ENCODE measurements around the gene CCDC43.

CCDC43 gene

GRCh38 chr17:44651228-44651627, 38.3 kb downstream of the CCDC43 start:
- H4K91ac ChIP-seq (ENCODE audit: low read depth, low read length) = no peak overlapping the region
- WGBS (ENCODE audit: extremely low coverage, insufficient coverage, insufficient read length) = no CpG with 5 or more reads among the region's 5 CpGs
- no peak for DNase-seq

GRCh38 chr17:44648963-44649362, 40.6 kb downstream of the CCDC43 start:
- Histone ChIP-seq H3K4me2 (ENCODE audit: low read length) (no peak overlapping the region), H3K18ac (ENCODE audit: low read length) (no peak overlapping the region), H3K4me3 (ENCODE audit: low read depth, low read length) (no peak overlapping the region), H3K9ac (ENCODE audit: low read length) (no peak overlapping the region), H4K8ac (ENCODE audit: low read depth, low read length) (no peak overlapping the region), H3K27me3 (ENCODE audit: insufficient read depth, low read length) (no peaks in the 10 kb centered on the region), H2AK5ac (ENCODE audit: low read length) (no peak overlapping the region), H2AFZ (ENCODE audit: insufficient read depth, low read length, poor library complexity) (no peak overlapping the region), H3K23ac (ENCODE audit: low read length) (no peak overlapping the region), H2BK5ac (ENCODE audit: low read depth, low read length, poor library complexity) (no peak overlapping the region), H3K4ac (ENCODE audit: low read depth, low read length) (no peak overlapping the region), H3K14ac (ENCODE audit: low read length) (no peak overlapping the region), H3K79me2 (ENCODE audit: control insufficient read depth, insufficient read depth, low read length, poor library complexity) (no peaks in the 10 kb centered on the region), H2BK120ac (ENCODE audit: insufficient read depth, low read length, poor library complexity) (no peak overlapping the region), H4K12ac (ENCODE audit: low read depth, low read length) (no peak overlapping the region), H2BK12ac (ENCODE audit: low read length) (no peak overlapping the region), H3K79me1 (ENCODE audit: low read length) (no peaks in the 10 kb centered on the region), H4K91ac (ENCODE audit: low read depth, low read length) (no peak overlapping the region), H3K9me3 (ENCODE audit: insufficient read depth, low read depth, low read length) (no peaks in the 10 kb centered on the region), H3K4me1 (ENCODE audit: control insufficient read depth in 1 of 2, insufficient read depth in 2 of 2, low read length in 2 of 2) (no peaks in the 10 kb centered on the region), H3K36me3 (ENCODE audit: control insufficient read depth in 1 of 2, insufficient read depth in 2 of 2, low read length in 2 of 2) (no peaks in the 10 kb centered on the region), H3K27ac (ENCODE audit: low read depth, low read length) (no peak overlapping the region)
- no peak for DNase-seq
- no CpG with 5 or more reads among the region's 2 CpGs for WGBS (ENCODE audit: extremely low coverage, insufficient coverage, insufficient read length)

More at GRCh38 chr17:44651228-44651627, 38.3 kb downstream of the CCDC43 start:
- Histone ChIP-seq H3K36me3 (ENCODE audit: control insufficient read depth in 1 of 2, insufficient read depth in 2 of 2, low read length in 2 of 2) (no peaks in the 10 kb centered on the region), H4K8ac (ENCODE audit: low read depth, low read length) (no peak overlapping the region), H3K79me2 (ENCODE audit: control insufficient read depth, insufficient read depth, low read length, poor library complexity) (no peaks in the 10 kb centered on the region), H3K9ac (ENCODE audit: low read length) (no peak overlapping the region), H3K18ac (ENCODE audit: low read length) (no peak overlapping the region), H3K79me1 (ENCODE audit: low read length) (no peaks in the 10 kb centered on the region), H3K9me3 (ENCODE audit: insufficient read depth, low read depth, low read length) (peaks cover 8% of the 10 kb centered on the region), H3K4ac (ENCODE audit: low read depth, low read length) (no peak overlapping the region), H3K4me2 (ENCODE audit: low read length) (no peak overlapping the region), H3K4me1 (ENCODE audit: control insufficient read depth in 1 of 2, insufficient read depth in 2 of 2, low read length in 2 of 2) (peaks cover under 1 to 3% of the 10 kb centered on the region in 2 experiments), H2AK5ac (ENCODE audit: low read length) (no peak overlapping the region), H4K12ac (ENCODE audit: low read depth, low read length) (no peak overlapping the region), H2BK5ac (ENCODE audit: low read depth, low read length, poor library complexity) (no peak overlapping the region), H3K4me3 (ENCODE audit: low read depth, low read length) (no peak overlapping the region), H3K23ac (ENCODE audit: low read length) (no peak overlapping the region), H2BK120ac (ENCODE audit: insufficient read depth, low read length, poor library complexity) (no peak overlapping the region), H3K27ac (ENCODE audit: low read depth, low read length) (no peak overlapping the region), H3K27me3 (ENCODE audit: insufficient read depth, low read length) (peaks cover 8% of the 10 kb centered on the region), H2BK12ac (ENCODE audit: low read length) (no peak overlapping the region), H2AFZ (ENCODE audit: insufficient read depth, low read length, poor library complexity) (no peak overlapping the region), H3K14ac (ENCODE audit: low read length) (no peak overlapping the region)

GRCh38 chr17:44647736-44648135, 41.8 kb downstream of the CCDC43 start:
- Histone ChIP-seq H3K27ac (ENCODE audit: low read depth, low read length) (no peak overlapping the region), H3K14ac (ENCODE audit: low read length) (no peak overlapping the region), H3K9ac (ENCODE audit: low read length) (no peak overlapping the region), H3K79me1 (ENCODE audit: low read length) (no peaks in the 10 kb centered on the region), H4K91ac (ENCODE audit: low read depth, low read length) (no peak overlapping the region), H3K36me3 (ENCODE audit: control insufficient read depth in 1 of 2, insufficient read depth in 2 of 2, low read length in 2 of 2) (no peaks in the 10 kb centered on the region), H4K8ac (ENCODE audit: low read depth, low read length) (no peak overlapping the region), H2BK120ac (ENCODE audit: insufficient read depth, low read length, poor library complexity) (no peak overlapping the region), H3K18ac (ENCODE audit: low read length) (no peak overlapping the region), H3K79me2 (ENCODE audit: control insufficient read depth, insufficient read depth, low read length, poor library complexity) (no peaks in the 10 kb centered on the region), H2AK5ac (ENCODE audit: low read length) (no peak overlapping the region), H2AFZ (ENCODE audit: insufficient read depth, low read length, poor library complexity) (no peak overlapping the region), H3K27me3 (ENCODE audit: insufficient read depth, low read length) (no peaks in the 10 kb centered on the region), H3K4me2 (ENCODE audit: low read length) (no peak overlapping the region), H3K9me3 (ENCODE audit: insufficient read depth, low read depth, low read length) (no peaks in the 10 kb centered on the region), H3K4me3 (ENCODE audit: low read depth, low read length) (no peak overlapping the region), H2BK5ac (ENCODE audit: low read depth, low read length, poor library complexity) (no peak overlapping the region), H2BK12ac (ENCODE audit: low read length) (no peak overlapping the region), H3K4me1 (ENCODE audit: control insufficient read depth in 1 of 2, insufficient read depth in 2 of 2, low read length in 2 of 2) (no peaks in the 10 kb centered on the region), H3K23ac (ENCODE audit: low read length) (no peak overlapping the region), H3K4ac (ENCODE audit: low read depth, low read length) (no peak overlapping the region), H4K12ac (ENCODE audit: low read depth, low read length) (no peak overlapping the region)
- no peak for DNase-seq

- no CpG with 5 or more reads among the region's 4 CpGs for WGBS (ENCODE audit: extremely low coverage, insufficient coverage, insufficient read length)
- Histone ChIP-seq H3K4ac (ENCODE audit: low read depth, low read length) (no peak overlapping the region), H2AFZ (ENCODE audit: insufficient read depth, low read length, poor library complexity) (no peak overlapping the region), H2AK5ac (ENCODE audit: low read length) (no peak overlapping the region), H4K12ac (ENCODE audit: low read depth, low read length) (no peak overlapping the region), H3K4me2 (ENCODE audit: low read length) (no peak overlapping the region), H2BK5ac (ENCODE audit: low read depth, low read length, poor library complexity) (no peak overlapping the region), H3K27ac (ENCODE audit: low read depth, low read length) (no peak overlapping the region), H3K79me1 (ENCODE audit: low read length) (no peaks in the 10 kb centered on the region), H4K91ac (ENCODE audit: low read depth, low read length) (no peak overlapping the region), H4K8ac (ENCODE audit: low read depth, low read length) (no peak overlapping the region), H3K27me3 (ENCODE audit: insufficient read depth, low read length) (no peaks in the 10 kb centered on the region), H3K23ac (ENCODE audit: low read length) (no peak overlapping the region), H3K9me3 (ENCODE audit: insufficient read depth, low read depth, low read length) (no peaks in the 10 kb centered on the region), H3K79me2 (ENCODE audit: control insufficient read depth, insufficient read depth, low read length, poor library complexity) (no peaks in the 10 kb centered on the region), H3K14ac (ENCODE audit: low read length) (no peak overlapping the region), H3K4me3 (ENCODE audit: low read depth, low read length) (no peak overlapping the region), H2BK120ac (ENCODE audit: insufficient read depth, low read length, poor library complexity) (no peak overlapping the region), H3K4me1 (ENCODE audit: control insufficient read depth in 1 of 2, insufficient read depth in 2 of 2, low read length in 2 of 2) (no peaks in the 10 kb centered on the region), H3K9ac (ENCODE audit: low read length) (no peak overlapping the region), H3K36me3 (ENCODE audit: control insufficient read depth in 1 of 2, insufficient read depth in 2 of 2, low read length in 2 of 2) (no peaks in the 10 kb centered on the region), H3K18ac (ENCODE audit: low read length) (no peak overlapping the region), H2BK12ac (ENCODE audit: low read length) (no peak overlapping the region)
- no peak for DNase-seq
Observed at GRCh38 chr17:44646280-44646679, 43.3 kb downstream of the CCDC43 start.

All from trophoblast cell (in vitro differentiated cells and primary cell).